Esophagus squamous epithelium (tissue), 4 donors: ENCODE measurements around the gene SHISA5.

Source experiments
- CTCF ChIP-seq, 6 experiments: fragments of 450-650 bp in 4 of 6; fragments of 200-600 bp in 2 of 6; sonication (generic) in 2 of 6; IDR thresholded peaks; one replicate each; pipeline ENCODE4 v1.5.1; 2016 to 2019; ENCODE audit warnings: antibody characterized with exemption in 6 of 6, mild to moderate bottlenecking in 4 of 6, moderate library complexity in 4 of 6
- POLR2A ChIP-seq, 4 donors: fragments of 450-650 bp; IDR thresholded peaks; one replicate each; pipeline ENCODE4 v1.6.1; 2017; ENCODE audit warnings: antibody characterized with exemption in 4 of 4, mild to moderate bottlenecking in 4 of 4, moderate library complexity in 3 of 4

- TF ChIP-seq POLR2A (IDR thresholded peaks at IDR 0.05) (no peak), CTCF (IDR thresholded peaks at IDR 0.05) (no peak)
Observed at GRCh38 chr3:48446043-48446424, 57.9 kb downstream of the SHISA5 start.
